HuH-7.5 (cell line): Measurements from ENCODE around the gene KIAA1614.

Experiments
- DNase-seq: peaks from one replicate; pipeline ENCODE4 v3.0.0; 2011; ENCODE audit warnings: low spot score

The KIAA1614 gene, protein sequence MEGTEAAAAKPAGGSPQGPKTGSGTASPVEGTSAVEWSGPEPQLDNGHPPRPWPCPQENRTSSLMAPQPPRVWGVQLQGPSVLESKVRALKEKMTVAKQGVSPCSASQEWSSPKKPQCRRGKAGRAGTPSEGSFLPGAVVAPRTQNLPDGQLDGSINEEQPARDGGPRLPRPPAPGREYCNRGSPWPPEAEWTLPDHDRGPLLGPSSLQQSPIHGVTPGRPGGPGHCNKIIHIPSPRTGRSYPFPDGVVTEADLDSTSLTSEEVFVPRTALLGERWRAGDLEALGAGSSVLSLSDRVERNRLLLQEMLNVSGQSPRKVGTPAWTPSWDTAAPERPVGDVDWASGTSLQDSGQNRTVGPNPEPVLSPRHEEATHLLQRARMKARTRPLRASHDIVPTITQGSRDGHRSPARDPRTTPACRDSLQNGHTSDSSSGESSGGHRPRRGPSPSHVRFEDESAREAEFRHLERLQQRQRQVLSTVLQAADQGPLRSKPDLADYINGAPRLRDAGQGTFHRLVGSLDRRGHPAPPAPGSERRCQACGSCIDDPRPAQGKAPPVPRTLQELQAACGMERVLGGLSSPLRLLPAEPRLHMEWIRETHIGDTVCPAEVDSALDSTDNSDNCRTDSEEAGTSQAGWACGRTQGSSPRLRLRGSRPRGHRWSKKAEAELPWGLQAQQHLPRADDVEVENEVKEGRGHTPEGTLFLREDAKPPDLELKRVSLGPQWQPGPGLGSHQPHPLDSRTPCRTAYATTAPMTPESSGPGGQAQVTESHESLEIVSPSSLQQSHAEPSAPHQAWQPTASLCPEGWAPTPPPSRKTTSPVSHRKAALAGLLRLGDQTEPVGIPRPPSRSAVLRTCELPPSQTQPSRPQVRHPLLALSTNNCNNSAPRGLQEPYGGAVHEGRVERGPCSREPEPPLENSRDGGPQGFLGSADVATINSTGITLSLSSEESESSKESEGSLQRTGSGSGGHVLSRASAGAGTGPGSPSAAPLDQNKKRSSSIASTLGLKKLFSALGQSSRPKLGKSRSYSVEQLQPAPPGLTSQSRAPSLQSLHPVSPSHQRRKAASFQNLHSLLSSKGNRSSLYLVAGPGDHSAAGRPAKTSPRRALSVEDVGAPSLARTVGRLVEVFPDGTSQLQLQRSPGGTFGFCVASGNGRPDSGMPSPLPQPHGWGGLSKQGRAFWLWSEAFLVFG

GRCh38 chr1:180912801-180913565 lies at the start of gene KIAA1614:
TSS of gene KIAA1614 (plus strand) at chr1:180912897. CDS start at chr1:180913244, 347 bp downstream.
- DNase-seq, result no peak

GRCh38 chr1:180863158-180863775 lies 49.4 kb upstream of the KIAA1614 start:
- DNase-seq, result no peak

GRCh38 chr1:180881806-180882509 lies 30.7 kb upstream of the KIAA1614 start:
- peak; percentile 15 for DNase-seq

- DNase-seq, result no peak
Measured at GRCh38 chr1:180884588-180885300, 28.0 kb upstream of the KIAA1614 start.

GRCh38 chr1:180886338-180886737 lies 26.4 kb upstream of the KIAA1614 start:
- DNase-seq, result no peak

GRCh38 chr1:180887841-180888240 lies 24.9 kb upstream of the KIAA1614 start:
- DNase-seq, result no peak

GRCh38 chr1:180888870-180889269 lies 23.8 kb upstream of the KIAA1614 start:
- DNase-seq, result no peak

- DNase-seq, result no peak
Measured at GRCh38 chr1:180889325-180889724, 23.4 kb upstream of the KIAA1614 start.

DNA sequence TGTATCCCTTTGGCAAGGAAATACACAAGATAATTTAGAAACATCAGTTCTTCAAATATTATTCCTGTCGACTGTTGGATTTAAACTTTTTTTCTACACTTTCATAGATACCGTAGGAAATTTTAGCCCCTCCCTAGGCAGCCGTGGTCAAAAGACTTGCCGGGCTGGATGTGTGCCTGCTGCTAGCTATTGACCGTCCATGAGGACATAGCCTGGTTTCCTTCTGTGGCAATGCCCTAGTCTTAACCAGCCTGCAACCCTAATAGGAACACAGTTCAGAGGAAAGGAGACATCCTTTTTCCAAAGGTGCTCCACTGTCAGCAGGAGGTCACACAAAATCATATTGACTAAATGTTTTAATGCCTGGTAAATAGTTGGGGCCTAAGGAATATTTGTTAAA lies 20.4 kb upstream of the KIAA1614 start:
- DNase-seq, result no peak

- DNase-seq, result no peak
Measured at GRCh38 chr1:180892675-180893074, 20.0 kb upstream of the KIAA1614 start.

DNA sequence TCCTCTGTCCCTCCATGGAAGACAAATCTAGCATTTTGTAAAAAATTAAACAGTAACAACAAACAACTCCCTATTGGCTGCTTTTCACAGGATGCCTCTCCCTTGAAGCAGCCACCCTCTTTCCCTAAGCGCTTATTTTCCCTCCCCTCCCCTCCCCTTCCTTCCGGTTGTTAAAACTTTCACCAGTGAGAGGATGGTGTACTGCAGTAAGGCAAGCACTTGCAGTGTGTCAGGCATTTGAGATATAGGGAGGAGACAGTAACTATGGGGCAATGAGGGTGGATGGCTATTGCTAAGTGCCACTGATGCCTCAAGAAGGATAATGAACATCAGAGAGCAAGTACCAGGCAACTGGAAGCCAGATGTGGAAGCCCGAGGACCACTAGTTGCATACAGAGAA lies 19.1 kb upstream of the KIAA1614 start:
- DNase-seq, result no peak

DNA sequence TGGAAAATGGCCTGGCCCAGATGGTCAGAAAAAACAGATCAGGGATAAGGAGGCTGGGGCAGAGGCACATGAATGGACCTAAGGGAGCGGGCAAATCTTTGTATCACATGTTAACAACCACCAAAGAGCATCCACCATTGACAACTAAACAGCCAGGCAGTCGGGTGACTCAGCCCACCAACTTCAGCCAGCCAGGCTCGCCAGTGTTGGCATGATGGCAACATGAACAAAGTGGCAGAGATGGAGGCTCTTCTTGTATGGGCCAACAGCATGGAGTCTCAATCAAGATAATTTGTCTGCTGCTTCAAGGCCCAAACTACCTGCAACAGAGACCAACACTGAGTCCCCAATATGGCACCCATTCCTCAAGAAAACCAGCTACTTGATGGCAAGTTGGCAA lies 16.5 kb upstream of the KIAA1614 start:
- no peak for DNase-seq

GRCh38 chr1:180898441-180899219 lies 14.1 kb upstream of the KIAA1614 start:
- no peak for DNase-seq

GRCh38 chr1:180899262-180899661 lies 13.4 kb upstream of the KIAA1614 start:
- DNase-seq, result no peak

DNA sequence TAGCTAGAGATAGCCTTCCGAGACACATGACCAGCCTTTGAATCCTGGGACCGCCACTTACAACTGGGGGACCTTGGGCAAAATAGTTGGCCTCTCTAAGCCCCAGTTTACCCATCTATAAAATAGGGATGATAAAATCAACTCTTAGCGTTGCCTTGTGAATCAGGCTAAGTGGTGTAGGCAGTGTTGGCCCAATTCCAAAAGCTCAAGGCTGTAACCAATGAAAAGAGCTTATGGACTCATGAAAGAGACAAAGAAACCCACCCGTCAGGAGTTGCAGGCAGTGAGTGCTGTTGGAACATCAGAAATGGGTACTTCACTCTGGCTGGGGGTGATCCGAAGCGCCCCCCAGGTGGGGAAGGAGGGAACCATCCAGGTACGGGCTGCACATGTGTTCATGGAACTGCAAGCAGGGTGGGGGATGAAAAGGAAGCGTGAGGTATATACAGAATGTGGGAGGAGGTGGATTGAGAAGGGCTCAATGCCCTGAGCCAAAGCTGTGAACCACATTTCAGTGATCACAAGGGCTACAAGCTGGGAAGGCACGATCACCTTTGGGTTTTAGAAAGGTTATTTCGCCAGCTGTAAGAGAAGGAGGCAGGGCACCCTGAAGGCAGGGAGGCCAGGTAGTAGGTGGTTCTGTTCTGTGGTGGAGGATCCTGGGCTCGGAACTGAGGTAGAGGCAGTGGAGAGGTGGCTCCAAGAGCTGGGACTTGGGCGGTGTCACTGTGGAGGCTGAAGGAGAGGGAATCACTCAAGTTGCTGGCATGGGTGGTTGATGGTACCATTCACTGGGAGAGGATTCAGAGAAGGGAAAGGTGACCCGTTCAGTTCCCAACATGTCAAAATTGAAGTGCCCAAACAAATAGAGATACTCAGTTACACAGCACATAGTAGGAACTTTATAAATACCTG lies 11.4 kb upstream of the KIAA1614 start:
- DNase-seq, result no peak

DNA sequence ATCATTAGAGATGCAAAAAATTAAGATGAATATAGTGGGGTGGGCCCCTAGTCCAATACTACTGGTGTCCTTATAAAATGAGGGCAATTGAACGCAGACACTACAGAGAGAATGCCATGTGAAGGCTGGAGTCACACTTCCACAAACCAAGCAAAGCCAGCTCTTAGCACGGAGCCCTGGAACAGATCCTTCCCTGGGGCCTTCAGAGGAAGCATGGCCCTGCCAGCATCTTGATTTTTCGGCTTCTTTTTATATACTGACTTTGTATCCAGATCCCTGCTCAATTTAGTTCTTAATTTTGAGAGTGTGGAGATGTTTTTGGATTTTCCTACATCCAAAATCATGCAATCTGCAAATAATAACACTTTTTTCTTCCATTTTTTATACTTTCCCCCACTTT lies 10.2 kb upstream of the KIAA1614 start:
- no peak for DNase-seq

DNA sequence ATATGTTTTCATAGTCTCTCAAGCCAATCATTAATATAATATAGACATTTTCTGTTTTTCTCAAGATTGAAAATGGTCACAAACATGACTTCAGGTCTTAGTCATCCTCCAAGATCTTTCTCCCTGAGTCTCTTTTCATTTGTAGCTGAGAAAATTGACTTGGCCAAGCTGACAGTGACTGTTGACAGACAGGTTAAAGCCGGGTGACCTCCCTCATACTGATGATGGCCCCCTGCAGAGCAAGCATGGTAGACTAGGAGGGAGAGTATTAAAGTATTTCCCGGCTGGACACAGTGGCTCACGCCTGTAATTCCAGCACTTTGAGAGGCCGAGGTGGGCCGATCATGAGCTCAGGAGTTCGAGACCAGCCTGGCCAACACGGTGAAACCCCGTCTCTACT lies 6.8 kb upstream of the KIAA1614 start:
- DNase-seq, result no peak

DNA sequence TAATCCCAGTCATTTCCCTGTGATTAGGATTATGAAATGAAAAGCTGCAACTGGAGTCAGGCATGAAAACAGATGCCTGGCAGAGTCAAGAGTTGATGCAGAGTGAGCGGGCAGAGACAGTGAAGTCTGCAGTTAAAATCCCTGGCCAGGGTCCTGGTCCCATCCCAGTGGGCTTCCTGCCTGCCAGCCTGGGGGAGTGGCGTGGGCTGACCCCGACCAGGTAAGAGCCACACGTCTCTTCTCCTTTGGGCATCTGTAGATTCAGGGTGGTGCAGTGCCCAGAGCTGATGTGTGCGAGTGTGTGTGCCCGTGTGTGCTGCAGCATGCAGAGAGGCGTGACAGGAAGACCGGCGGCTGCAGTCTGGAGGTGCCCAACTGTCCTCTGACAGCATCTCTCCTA lies 6.2 kb upstream of the KIAA1614 start:
- DNase-seq, result no peak
